Measurements from ENCODE around the gene CDKN2B.

DNA sequence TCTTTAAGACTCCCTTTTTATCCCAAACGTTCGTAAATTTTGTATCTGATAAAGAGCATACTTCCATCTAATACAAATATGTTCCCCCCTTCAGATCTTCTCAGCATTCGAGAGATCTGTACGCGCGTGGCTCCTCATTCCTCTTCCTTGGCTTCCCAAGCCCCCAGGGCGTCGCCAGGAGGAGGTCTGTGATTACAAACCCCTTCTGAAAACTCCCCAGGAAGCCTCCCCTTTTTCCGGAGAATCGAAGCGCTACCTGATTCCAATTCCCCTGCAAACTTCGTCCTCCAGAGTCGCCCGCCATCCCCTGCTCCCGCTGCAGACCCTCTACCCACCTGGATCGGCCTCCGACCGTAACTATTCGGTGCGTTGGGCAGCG, 34.8 kb downstream of the CDKN2B start:
- TF ChIP-seq KLF9 (tag by site-specific recombination; IDR thresholded peaks at IDR 0.05; ENCODE audit: low read depth) (no peak), ZNF121 (tag by site-specific recombination; IDR thresholded peaks at IDR 0.05) (no peak), ZNF76 (tag by site-specific recombination; IDR thresholded peaks at IDR 0.05; ENCODE audit: borderline replicate concordance, low read depth) (no peak)
- TF ChIP-seq, protein P1, sequence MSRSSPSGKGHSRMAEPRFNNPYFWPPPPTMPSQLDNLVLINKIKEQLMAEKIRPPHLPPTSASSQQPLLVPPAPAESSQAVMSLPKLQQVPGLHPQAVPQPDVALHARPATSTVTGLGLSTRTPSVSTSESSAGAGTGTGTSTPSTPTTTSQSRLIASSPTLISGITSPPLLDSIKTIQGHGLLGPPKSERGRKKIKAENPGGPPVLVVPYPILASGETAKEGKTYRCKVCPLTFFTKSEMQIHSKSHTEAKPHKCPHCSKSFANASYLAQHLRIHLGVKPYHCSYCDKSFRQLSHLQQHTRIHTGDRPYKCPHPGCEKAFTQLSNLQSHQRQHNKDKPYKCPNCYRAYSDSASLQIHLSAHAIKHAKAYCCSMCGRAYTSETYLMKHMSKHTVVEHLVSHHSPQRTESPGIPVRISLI (tag by site-specific recombination; IDR thresholded peaks at IDR 0.05), result no peak
